ENCODE measurements around the gene SLC8A2. TPM values are rescaled to one million over a fixed set of nuclear protein-coding genes. Genes with fewer than 3 reads are reported as not detected.

SLC8A2 gene
- total RNA-seq, 1 donor from 2014 or later: not detected

- Mint-ChIP-seq H3K4me3 (no peak overlapping the region), H3K36me3 (ENCODE audit: low read depth) (peaks cover 22% of the 10 kb centered on the region), H3K27ac (no peak overlapping the region), H3K4me1 (peaks cover 47% of the 10 kb centered on the region), H3K9me3 (no peaks in the 10 kb centered on the region), H3K27me3 (no peaks in the 10 kb centered on the region)
- no peak for DNase-seq
- intact Hi-C loops (cut with micrococcal nuclease): no loop called here
These were observed 38.9 kb upstream of the SLC8A2 start for GRCh38 chr19:47510516-47511127.

- Mint-ChIP-seq H3K9me3 (no peaks in the 10 kb centered on the region), H3K36me3 (ENCODE audit: low read depth) (peaks cover 18% of the 10 kb centered on the region), H3K27ac (no peak overlapping the region), H3K4me1 (peaks cover 42% of the 10 kb centered on the region), H3K4me3 (no peak overlapping the region), H3K27me3 (no peaks in the 10 kb centered on the region)
- DNase-seq: no peak
- intact Hi-C loops (cut with micrococcal nuclease): no loop called here
These were observed 38.3 kb upstream of the SLC8A2 start for GRCh38 chr19:47509973-47510372.

- no peak for DNase-seq
- no peak overlapping the region for H3K27ac Mint-ChIP-seq
- peaks cover 37% of the 10 kb centered on the region for H3K4me1 Mint-ChIP-seq
- peaks cover 12% of the 10 kb centered on the region for H3K36me3 Mint-ChIP-seq (ENCODE audit: low read depth)
- H3K27me3 Mint-ChIP-seq: no peaks in the 10 kb centered on the region
- H3K4me3 Mint-ChIP-seq: no peak overlapping the region
- intact Hi-C loops (cut with micrococcal nuclease): no loop called here
- no peaks in the 10 kb centered on the region for H3K9me3 Mint-ChIP-seq
These were observed 37.6 kb upstream of the SLC8A2 start for GRCh38 chr19:47509170-47509847.

- H3K4me1 Mint-ChIP-seq: peaks cover 34% of the 10 kb centered on the region
- no peak overlapping the region for H3K27ac Mint-ChIP-seq
- peaks cover 13% of the 10 kb centered on the region for H3K36me3 Mint-ChIP-seq (ENCODE audit: low read depth)
- no peaks in the 10 kb centered on the region for H3K9me3 Mint-ChIP-seq
- H3K4me3 Mint-ChIP-seq: no peak overlapping the region
- no peak for DNase-seq
- H3K27me3 Mint-ChIP-seq: no peaks in the 10 kb centered on the region
- intact Hi-C loops (cut with micrococcal nuclease): no loop called here
These were observed 37.0 kb upstream of the SLC8A2 start for GRCh38 chr19:47508721-47509120.

- intact Hi-C loops (cut with micrococcal nuclease): no loop called here
- H3K36me3 Mint-ChIP-seq (ENCODE audit: low read depth): peaks cover 18% of the 10 kb centered on the region
- no peak overlapping the region for H3K27ac Mint-ChIP-seq
- no peak for DNase-seq
- H3K4me3 Mint-ChIP-seq: no peak overlapping the region
- peaks cover 30% of the 10 kb centered on the region for H3K4me1 Mint-ChIP-seq
- H3K9me3 Mint-ChIP-seq: no peaks in the 10 kb centered on the region
- no peaks in the 10 kb centered on the region for H3K27me3 Mint-ChIP-seq
These were observed 36.3 kb upstream of the SLC8A2 start for GRCh38 chr19:47507924-47508553.

- H3K27ac Mint-ChIP-seq: no peak overlapping the region
These were observed 35.3 kb upstream of the SLC8A2 start for GRCh38 chr19:47507012-47507411.

GRCh38 chr19:47506459-47506858, 34.8 kb upstream of the SLC8A2 start:
- Mint-ChIP-seq H3K36me3 (ENCODE audit: low read depth) (peaks cover 22% of the 10 kb centered on the region), H3K4me1 (peaks cover 17% of the 10 kb centered on the region), H3K27ac (no peak overlapping the region), H3K9me3 (no peaks in the 10 kb centered on the region), H3K4me3 (no peak overlapping the region), H3K27me3 (no peaks in the 10 kb centered on the region)
- no peak for DNase-seq
- intact Hi-C loops (cut with micrococcal nuclease): no loop called here

More at GRCh38 chr19:47507012-47507411, 35.3 kb upstream of the SLC8A2 start:
- Mint-ChIP-seq H3K4me3 (no peak overlapping the region), H3K9me3 (no peaks in the 10 kb centered on the region), H3K27me3 (no peaks in the 10 kb centered on the region), H3K36me3 (ENCODE audit: low read depth) (peaks cover 21% of the 10 kb centered on the region), H3K4me1 (peaks cover 20% of the 10 kb centered on the region)
- no peak for DNase-seq
- intact Hi-C loops (cut with micrococcal nuclease): no loop called here

- no peak for DNase-seq
- H3K27me3 Mint-ChIP-seq: no peaks in the 10 kb centered on the region
- H3K27ac Mint-ChIP-seq: no peak overlapping the region
- intact Hi-C loops (cut with micrococcal nuclease): no loop called here
- H3K4me3 Mint-ChIP-seq: no peak overlapping the region
- H3K4me1 Mint-ChIP-seq: peaks cover 16% of the 10 kb centered on the region
- H3K9me3 Mint-ChIP-seq: no peaks in the 10 kb centered on the region
- peaks cover 25% of the 10 kb centered on the region for H3K36me3 Mint-ChIP-seq (ENCODE audit: low read depth)
These were observed 33.8 kb upstream of the SLC8A2 start for GRCh38 chr19:47505506-47505905.

GRCh38 chr19:47503826-47504150, 32.1 kb upstream of the SLC8A2 start:
- intact Hi-C loops (cut with micrococcal nuclease): no loop called here
- Mint-ChIP-seq H3K9me3 (no peaks in the 10 kb centered on the region), H3K27me3 (no peaks in the 10 kb centered on the region), H3K4me3 (no peak overlapping the region), H3K36me3 (ENCODE audit: low read depth) (peaks cover 24% of the 10 kb centered on the region), H3K4me1 (peaks cover 7% of the 10 kb centered on the region), H3K27ac (no peak overlapping the region)
- no peak for DNase-seq

GRCh38 chr19:47503130-47503825, 31.6 kb upstream of the SLC8A2 start:
- Mint-ChIP-seq H3K4me1 (peaks cover 7% of the 10 kb centered on the region), H3K4me3 (no peak overlapping the region), H3K27me3 (no peaks in the 10 kb centered on the region), H3K36me3 (ENCODE audit: low read depth) (peaks cover 25% of the 10 kb centered on the region), H3K27ac (no peak overlapping the region), H3K9me3 (no peaks in the 10 kb centered on the region)
- intact Hi-C loops (cut with micrococcal nuclease): no loop called here
- no peak for DNase-seq

GRCh38 chr19:47499863-47500830, 28.5 kb upstream of the SLC8A2 start:
- Mint-ChIP-seq H3K27ac (no peak overlapping the region), H3K27me3 (no peaks in the 10 kb centered on the region), H3K36me3 (ENCODE audit: low read depth) (peaks cover 32% of the 10 kb centered on the region), H3K4me1 (peaks cover 7% of the 10 kb centered on the region), H3K4me3 (no peak overlapping the region), H3K9me3 (no peaks in the 10 kb centered on the region)
- intact Hi-C loops (cut with micrococcal nuclease): no loop called here
- DNase-seq: no peak

- no peak overlapping the region for H3K4me3 Mint-ChIP-seq
- H3K27ac Mint-ChIP-seq: no peak overlapping the region
- peaks cover 5% of the 10 kb centered on the region for H3K4me1 Mint-ChIP-seq
These were observed 27.7 kb upstream of the SLC8A2 start for GRCh38 chr19:47499371-47499770.

GRCh38 chr19:47498561-47498960, 26.9 kb upstream of the SLC8A2 start:
- Mint-ChIP-seq H3K4me1 (peaks cover 5% of the 10 kb centered on the region), H3K27ac (no peak overlapping the region), H3K9me3 (no peaks in the 10 kb centered on the region), H3K36me3 (ENCODE audit: low read depth) (peaks cover 30% of the 10 kb centered on the region), H3K4me3 (no peak overlapping the region), H3K27me3 (no peaks in the 10 kb centered on the region)
- DNase-seq: no peak
- intact Hi-C loops (cut with micrococcal nuclease): no loop called here

More at GRCh38 chr19:47499371-47499770, 27.7 kb upstream of the SLC8A2 start:
- Mint-ChIP-seq H3K36me3 (ENCODE audit: low read depth) (peaks cover 32% of the 10 kb centered on the region), H3K27me3 (no peaks in the 10 kb centered on the region), H3K9me3 (no peaks in the 10 kb centered on the region)
- intact Hi-C loops (cut with micrococcal nuclease): no loop called here
- DNase-seq: no peak
